Activated T-cell treated with anti-CD3 and anti-CD28 coated beads for 1 hour (primary cell): ENCODE results near the gene TMEM135.
"Not testable (repeated sequence)": the region's sequence is repeated elsewhere in the genome, so short reads cannot be mapped to it uniquely, and the experiment has no call there.

Source experiments
- DNase-seq: peaks from one replicate; pipeline ENCODE4 v3.0.0-alpha.2; 2020; ENCODE audit warnings: low read depth

Gene TMEM135

DNA sequence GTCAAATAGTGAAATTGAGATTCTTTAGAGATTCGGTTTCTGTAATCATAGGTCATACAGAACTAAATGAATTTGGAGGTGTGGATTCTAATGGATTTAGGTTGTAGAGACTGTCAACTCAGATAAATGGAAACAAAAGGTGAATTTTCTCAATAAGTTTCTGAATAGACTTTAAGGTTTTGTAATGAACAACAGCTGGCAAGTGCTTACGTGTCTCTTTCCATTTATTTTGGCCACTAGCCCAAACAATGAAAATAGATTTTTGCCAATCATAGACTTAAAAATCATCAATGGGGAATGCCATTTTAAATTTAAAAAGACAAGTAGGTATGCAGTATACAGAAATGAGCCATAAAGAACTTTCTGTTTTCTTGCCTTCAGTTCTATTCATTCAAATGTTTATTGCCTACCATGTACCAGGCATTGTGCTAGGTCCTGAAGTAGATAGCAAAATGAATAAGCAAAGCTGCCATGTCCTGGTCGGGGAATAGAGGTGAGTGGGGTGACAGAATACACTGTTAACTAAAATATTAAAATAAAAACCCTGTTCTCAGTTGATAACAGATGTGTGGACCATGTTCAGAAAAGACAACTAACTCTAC is 16.9 kb upstream of the TMEM135 start:
- no peak for DNase-seq

DNA sequence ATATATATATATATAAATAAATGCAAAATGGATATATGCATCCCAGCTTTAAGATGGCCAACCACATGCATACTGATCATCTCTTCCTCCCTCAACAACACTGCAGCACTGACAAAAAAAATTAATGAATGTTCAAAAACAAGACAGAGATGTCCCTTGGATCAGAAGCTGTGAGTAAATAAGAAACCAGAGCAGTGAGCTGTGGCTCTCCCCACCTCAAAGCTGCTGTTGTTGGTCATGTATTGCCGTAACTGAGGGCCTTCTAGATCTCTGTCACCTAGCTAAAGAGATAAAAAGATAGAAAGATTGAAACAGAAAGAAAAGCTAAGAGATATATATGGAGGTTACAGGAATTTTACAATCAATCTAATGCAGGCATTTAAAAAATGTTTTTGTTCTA is 15.5 kb upstream of the TMEM135 start:
- no peak for DNase-seq

DNA sequence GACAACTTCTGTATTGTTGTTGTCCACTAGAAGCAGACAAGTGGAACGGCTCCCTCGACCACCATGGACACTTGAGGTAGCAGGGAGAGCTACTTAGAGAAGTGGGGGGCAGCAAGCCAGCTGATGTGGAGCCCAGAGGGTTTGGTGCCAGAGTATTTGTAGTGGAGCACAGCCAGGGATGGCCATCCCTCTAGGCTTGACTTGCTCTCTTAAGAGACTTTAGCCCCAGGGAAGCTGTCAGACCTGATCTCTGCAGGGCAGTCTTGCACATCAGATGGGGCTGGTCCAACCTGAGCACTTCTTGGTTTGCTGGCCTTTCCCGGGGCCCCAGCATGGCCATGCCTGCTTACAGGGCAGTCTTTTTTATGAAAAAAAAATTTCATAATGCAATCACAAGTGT is 15.0 kb upstream of the TMEM135 start:
- DNase-seq: no peak

DNA sequence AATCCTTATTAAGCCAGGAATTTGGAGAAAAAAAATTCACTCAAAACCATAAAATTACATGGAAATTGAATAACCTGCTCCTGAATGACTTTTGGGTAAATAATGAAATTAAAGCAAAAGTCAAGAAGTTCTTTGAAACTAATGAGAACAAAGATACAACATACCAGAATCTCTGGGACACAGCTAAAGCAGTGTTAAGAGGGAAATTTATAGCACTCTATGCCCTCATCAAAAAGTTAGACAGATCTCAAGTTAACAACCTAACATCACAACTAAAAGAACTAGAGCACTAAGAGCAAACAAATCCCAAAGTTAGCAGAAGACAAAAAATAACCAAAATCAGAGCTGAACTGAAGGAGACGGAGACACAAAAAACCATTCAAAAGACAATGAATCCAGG is 11.3 kb upstream of the TMEM135 start:
- DNase-seq: not testable (repeated sequence)

DNA sequence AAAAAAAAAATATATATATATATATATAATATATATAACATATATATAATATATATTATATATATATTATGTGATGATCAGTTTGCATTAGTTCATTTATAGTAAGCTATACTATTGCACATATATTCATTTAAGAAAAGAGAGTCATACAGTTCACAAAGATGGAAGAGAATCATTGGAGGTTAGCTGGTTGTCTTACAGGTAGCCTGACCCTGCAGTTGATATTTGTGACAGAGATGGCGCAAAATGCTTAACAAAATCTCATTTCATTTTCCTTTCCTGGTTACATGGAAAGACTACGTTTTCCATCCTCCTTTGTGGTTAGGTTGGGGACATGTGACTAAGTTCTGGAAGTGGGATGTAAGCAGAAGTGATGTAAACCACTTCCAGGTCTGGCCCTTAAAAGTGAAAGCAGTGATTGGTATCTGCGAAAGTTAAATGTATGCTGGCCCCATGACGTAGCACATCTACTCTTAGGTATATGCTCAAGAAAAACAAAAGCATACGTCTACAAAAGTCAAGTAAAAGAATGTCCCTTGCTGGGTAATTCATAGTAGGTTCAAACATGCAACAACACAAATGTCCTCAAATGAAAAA is 7.2 kb upstream of the TMEM135 start:
- DNase-seq: no peak

DNA sequence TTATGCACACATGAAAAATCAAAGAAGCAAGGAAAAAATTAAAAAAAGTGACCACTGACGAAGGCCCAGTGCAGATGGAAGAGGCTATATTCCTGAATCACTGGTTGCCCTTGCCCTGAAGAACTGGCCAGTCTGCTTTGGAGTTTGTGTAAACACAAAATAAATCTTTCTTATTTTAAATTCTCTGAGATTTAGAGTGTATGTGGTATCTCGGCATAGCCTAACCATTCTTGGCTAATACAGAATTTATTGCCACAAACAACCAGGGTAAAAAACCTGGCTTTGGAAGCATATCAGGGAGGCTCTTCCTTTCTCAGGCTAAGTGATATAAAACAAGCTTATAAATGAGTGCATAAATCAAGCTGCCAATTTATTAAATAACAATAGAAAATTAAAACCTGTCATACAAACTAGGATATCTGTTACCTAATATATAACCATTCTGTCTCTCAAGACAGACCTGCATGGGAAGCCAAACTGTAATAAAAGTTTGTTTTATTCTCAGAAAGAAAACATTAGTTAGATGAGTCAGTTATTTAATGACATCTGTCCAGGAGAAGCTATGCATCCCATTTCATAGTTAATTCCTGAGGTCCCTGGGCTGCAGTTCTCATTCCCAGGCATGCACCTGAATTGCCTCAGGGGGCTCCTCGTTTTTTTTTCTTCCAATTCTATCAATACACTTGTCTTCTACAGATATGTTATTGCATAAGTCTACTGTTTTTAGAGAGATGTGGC is 6.1 kb upstream of the TMEM135 start:
- DNase-seq: no peak

DNA sequence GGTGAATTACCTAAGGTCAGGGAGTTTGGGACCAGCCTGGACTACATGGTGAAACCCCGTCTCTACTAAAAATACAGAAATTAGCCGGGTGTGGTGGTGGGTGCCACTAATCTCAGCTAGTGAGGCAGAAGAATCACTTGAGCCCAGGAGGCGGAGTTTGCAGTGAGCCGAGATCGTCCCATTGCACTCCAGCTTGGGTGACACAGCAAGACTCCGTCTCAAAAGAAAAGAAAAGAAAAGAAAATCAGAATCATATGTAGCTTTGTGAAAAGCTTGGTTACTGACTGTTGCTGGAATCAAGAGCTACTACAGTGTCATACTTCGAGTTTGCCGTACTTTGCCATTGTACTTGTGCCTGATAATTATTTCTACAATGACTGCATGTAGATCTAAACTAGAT is 4.2 kb upstream of the TMEM135 start:
- no peak for DNase-seq

DNA sequence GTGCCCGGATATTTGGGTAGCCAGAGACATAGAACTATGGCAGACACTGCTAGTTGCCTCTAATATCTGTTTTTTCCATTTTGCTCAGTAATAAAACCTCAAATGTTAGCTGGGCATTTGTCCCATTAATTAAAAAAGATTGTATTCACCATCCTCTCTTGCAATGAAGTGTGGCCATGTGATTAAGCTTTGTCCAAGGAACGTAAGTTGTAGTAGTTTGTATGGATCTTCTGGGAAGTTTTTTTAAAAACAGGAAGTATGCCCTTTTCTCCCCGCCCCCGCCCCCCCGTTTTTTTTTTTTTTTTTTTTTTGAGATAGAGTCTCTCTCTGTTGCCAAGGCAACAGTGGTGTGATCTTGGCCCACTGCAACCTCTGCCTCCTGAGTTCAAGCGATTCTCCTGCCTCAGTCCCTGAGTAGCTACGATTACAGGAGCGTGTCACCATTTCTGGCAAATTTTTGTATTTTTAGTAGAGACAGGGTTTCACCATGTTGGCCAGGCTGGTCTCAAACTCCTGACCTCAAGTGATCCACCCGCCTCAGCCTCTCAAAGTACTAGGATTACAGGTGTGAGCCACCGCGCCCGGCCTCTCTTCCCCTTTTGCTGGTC is 1.7 kb upstream of the TMEM135 start:
- DNase-seq: no peak

DNA sequence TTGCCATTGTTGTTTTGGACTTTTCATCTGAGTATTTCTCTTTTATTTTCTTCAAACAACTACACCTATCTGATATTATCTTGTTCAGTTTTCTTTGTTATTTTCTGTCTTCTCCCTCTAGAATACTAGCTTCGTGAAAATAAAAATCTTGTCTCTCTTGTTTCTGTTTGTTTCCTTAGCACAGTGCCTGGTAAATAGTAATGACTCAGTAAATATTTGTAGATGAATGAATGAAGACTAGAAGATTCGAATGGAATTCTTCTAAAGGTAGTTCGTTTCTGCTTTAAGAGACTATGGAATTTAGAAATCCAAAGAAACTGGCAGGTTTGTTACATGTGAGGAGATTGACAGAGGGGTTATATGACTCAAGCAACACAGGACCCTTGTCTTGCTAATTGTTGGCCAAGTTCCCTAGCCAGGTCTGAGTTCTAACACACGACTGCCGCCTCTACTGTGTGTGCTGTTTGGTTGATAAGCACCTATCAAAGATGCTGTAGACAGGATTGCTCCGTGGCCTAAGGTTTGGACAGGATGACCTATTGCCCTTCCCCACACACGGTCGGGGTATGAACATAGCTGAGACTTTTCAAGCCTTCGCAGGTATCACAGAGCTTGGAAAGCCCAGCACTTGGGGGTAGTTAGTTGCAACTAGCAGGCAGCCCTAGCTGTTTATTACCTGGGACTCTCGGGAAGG is 831 bp upstream of the TMEM135 start:
- DNase-seq: no peak

DNA sequence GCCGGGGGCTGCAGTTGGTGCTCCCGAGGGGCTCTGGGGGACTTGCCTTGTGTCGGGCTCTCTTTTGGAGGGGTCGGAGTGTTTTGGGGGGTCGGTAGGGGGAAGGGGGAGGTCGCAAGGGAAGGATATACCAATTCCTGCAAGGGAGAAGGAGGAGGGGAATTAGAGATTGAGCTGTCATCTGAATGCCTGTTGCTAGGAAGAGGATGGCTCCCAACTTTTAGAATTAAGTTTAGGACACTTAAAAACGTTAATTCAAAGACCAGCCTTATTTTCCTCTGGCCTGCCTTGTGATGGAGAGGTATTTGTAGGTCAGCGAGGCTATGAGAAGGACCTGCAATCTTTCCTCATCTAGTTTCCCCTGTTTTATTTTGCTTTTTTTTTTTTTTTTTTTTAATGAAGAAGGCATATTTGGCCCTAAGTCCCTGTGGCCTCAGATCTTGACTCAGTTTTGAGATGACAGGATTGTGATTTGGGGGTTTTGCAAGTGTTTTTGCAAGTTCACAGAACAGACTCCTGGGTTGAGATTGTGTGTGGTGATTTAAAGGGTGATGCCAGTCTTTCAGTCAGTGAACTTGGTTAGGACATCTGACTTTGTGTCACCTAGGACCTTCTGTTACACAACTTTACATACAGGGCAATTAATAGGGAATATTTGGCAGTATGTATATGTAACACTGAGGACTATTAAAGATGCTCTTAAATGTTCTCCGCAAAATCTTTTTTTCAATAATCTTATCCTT is 672 bp downstream of the TMEM135 start:
- no peak for DNase-seq

DNA sequence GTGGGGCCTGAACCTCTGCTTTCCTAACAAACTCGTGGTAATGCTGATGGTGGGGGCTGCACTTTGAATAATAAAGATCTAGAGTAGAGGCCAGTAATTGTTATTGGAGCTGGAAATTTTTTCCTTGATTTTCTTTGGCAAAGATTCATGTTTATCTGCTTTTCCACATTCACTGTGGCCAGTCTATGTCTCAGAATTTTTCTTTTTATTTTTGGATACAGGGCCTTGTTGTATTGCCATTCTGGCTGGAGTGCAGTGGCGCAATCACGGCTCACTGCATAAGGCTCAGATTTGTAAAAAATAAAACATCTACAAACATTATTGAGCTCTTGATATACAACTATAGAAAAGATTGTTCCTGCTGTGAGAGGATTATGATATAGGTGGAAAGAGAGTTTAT is 1.6 kb downstream of the TMEM135 start:
- DNase-seq: no peak

DNA sequence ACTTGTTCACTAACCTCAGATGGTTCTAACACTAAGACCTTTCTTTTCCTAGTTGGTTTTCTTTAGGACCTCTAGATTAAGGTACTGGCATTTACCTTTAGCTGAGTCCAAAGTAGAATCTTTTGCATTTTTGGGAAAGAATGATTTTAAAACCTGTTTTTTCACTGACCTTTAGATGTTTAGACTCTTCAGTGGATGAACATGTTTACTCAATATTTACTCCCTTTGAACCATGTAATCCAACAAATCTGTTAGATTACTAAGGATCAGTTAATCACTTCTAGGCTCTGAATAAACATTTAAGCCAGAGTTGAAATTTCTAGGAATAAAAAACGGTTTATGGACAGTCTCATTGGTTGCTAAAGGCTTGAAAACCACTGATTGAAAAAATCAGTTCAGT is 6.2 kb downstream of the TMEM135 start:
- no peak for DNase-seq

DNA sequence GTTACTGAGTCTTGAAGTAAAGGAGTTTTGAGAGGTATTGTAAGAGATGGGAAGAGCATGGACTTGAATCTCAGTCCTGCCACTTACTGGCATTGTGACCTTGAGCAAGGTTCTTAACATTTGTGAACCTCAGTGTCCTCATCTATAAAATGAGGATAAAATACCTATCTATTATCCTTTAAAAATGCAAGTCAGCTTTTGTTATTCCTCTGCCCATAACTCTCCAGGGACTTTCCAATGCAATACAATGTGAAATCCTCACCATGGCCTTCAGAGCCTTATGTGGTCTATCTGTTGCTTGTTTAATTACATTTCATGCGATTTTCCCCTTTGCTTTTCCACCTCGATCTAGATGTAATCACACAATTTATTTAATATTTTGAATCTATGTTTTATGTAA is 9.1 kb downstream of the TMEM135 start:
- DNase-seq: no peak

DNA sequence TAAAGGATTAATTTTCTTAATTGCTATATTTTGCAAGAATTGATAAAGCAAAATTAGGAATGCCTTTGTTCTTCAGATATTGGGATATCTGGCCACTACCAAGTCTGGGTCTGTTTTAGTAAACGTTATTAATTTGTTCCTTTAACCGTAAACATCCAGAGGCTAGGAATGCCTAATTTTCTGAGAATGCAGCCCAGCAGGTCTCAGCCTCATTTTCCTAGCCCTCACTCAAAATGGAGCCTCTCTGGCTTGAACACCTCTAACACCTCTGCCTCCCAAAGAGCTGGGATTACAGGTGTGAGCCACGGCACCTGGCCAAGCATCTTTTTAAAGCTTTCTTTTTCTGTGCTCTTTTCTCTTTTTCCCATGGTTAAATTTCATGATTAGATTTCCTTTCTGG is 18.4 kb downstream of the TMEM135 start:
- no peak for DNase-seq

DNA sequence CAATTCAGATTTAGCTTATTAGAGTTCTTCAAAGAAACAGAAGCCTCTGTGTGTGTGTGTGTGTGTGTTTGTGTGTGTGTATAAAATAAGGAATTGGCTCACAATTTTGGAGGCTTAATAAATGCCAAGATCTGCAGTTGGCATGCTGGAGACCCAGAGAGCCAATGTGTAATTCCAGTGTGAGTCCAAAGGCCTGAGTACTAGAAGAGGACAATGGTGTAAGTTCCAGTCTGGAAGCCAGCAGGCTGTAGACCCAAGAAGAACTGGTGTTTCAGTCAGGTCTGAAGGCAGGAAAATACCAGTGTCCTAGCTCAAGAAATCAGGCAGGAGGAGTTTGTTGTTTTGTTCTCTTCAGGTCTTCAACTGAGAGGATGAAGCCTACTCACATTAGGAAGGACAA is 20.0 kb downstream of the TMEM135 start:
- DNase-seq: no peak

DNA sequence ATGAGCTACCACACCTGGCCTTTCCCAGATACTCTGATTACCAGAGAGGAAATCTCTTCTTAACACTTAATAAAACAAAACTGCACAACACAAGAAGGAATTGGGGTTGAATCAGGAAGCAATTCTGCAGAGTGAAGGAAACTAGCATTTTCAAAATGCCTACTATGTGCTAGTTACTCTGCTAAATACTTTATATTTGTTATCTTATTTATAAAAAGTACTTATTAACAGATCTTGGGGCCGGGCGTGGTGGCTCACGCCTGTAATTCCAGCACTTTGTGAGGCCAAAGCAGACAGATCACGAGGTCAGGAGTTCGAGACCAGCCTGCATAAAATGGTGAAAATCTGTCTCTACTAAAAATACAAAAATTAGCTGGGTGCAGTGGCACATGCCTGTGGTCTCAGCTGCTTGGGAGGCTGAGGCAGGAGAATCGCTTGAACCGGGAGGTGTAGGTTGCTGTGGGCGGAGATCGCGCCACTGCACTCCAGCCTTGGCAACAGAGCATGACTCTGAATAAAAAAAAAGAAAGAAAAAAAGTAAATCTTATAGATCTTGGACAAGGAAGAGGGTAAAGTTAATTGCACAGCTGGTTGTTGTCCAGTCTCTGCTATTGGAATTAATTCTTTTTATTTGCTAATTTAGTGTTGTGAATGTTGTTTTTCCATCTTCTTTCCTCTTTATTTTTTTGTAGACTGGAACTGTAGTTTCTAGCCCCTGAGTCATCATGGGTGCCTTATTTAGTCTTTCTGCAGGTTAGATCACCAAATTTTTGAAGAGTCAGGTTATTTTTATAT is 22.1 kb downstream of the TMEM135 start:
- no peak for DNase-seq

DNA sequence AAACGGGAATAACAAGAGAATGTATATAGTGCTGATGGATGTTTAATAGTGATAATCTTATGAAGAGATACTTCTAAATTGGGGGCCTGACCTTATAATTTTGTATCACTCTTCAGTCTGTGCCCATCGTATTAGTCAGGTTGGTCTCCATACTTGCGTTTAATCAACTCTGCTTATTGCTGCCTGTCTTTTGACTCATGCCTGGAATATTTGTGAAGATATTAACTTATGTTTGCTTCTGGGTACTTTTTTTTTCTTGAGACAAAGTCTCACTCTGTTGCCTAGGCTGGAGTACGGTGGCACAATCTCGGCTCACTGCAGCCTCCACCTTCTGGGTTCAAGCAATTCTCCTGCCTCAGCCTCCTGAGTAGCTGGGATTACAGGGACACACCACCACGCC is 24.0 kb downstream of the TMEM135 start:
- DNase-seq: no peak

DNA sequence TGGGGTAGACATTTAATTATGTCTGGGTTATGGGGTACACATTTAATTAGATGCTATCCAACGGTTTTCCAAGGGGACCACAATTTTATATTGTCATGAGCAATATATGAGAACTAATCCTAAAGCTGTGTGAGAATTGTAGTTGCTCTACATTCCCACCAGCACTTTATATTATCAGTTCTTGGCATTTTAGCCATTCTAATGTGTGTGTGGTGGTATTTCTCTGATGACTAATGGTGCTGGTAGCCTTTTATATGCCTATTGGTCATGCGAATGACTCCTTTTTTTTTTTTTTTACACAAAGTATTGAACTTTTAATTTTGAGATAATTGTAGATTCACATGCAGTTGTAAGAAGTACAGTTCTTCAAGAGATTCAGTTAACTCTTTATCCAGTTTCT is 26.2 kb downstream of the TMEM135 start:
- no peak for DNase-seq

DNA sequence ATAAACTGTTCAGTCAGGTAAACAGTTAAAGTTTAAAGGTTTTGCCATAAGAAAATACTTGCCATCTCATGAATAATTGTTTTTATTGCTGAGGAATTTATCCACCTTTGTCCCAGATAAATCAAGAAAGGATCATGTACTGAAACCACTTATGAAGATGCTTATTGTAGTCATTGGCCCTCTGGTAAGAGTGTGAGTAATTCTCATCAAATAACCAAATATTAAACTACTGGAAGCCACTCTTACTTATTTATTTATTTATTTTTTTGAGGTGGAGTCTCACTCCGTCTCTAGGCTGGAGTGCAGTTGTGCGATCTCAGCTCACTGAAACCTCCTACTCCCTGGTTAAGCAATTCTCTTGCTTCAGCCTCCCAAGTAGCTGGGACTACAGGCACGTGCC is 35.1 kb downstream of the TMEM135 start:
- DNase-seq: no peak

DNA sequence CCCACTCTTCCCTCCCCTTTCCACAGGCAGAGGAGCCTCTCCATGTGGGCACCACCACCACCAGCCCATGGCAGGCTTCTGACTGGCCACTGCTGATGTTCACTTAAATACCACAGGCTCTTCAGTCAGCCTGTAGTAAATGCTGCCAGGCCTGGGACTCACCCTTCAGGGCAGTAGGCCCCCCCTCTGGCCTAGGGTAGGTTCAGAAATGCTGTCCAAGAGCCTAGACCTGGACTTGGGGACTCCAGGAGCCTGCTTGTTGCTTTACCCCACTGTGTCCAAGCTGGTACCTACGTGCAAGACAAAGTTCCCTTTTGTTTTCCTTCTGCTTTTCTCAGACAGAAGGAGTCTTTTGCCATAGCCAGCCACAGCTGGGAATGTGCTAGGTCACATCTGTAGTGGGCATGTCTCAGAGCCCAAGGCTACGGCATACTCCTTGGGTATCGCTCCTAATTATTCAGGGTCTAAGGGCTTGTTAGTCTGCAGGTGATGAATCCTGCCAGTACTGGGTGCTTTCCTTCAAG is 38.6 kb downstream of the TMEM135 start:
- no peak for DNase-seq

DNA sequence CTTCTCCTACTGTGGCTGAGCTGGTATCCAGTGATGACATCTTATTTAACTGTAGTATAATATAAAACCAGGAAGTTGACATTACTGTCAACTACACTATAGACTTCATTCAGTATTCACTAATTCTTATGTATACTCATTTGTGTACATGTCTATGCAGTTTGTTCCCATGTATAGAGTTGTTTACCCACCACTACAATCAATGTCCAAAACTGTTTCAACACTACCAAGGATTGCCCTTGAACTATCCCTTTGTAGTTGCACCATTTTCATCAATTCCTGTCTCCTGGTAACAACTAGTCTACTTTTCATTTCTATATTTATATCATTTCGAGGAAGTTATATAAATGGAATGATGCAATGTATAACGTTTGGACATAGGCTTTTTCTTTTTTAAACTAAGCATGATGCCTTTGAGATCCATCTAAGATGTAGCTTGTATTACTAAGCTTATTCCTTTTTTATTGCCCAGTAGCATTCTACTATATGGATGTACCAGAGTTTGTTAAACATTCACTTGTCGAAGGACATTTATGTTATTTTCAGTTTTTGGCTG is 39.2 kb downstream of the TMEM135 start:
- DNase-seq: no peak
